Adipocyte (in vitro differentiated cells): Measurements from ENCODE around the gene CEP20.

Experiments
- DNase-seq: peaks from one replicate; pipeline ENCODE4 v3.0.0-alpha.2; 2015; ENCODE audit warnings: low read depth
- H3K27me3 ChIP-seq: replicated peaks from 2 replicates; pipeline ENCODE4 v1.7.0; 2013; ENCODE audit warnings: mild to moderate bottlenecking, low read length, moderate library complexity; ENCODE audit not compliant: control insufficient read depth, insufficient read depth
- H3K36me3 ChIP-seq: 2 replicates; pipeline ENCODE4 v1.7.0; 2013; ENCODE audit warnings: low read length, mild to moderate bottlenecking, moderate library complexity; ENCODE audit not compliant: control insufficient read depth, insufficient read depth, severe bottlenecking
- H3K4me1 ChIP-seq: 2 replicates; pipeline ENCODE4 v1.7.0; 2013; ENCODE audit warnings: mild to moderate bottlenecking, low read length, moderate library complexity; ENCODE audit not compliant: control insufficient read depth, insufficient read depth
- H3K4me3 ChIP-seq: 2 replicates; pipeline ENCODE4 v1.7.0; 2013; ENCODE audit warnings: mild to moderate bottlenecking, low read length, moderate library complexity
- H3K9ac ChIP-seq: 2 replicates; pipeline ENCODE4 v1.7.0; 2013; ENCODE audit warnings: mild to moderate bottlenecking, low read length, moderate library complexity
- H3K9me3 ChIP-seq: 2 replicates; pipeline ENCODE4 v1.7.0; 2013; ENCODE audit warnings: mild to moderate bottlenecking, low read length, moderate library complexity; ENCODE audit not compliant: control insufficient read depth

CEP20 gene

GRCh38 chr16:15897121-15897780 is 8.8 kb upstream of the CEP20 start:
- Histone ChIP-seq H3K4me1 (no peaks in the 10 kb centered on the region), H3K36me3 (no peaks in the 10 kb centered on the region), H3K9ac (peak overlapping the region; percentile 23), H3K9me3 (no peaks in the 10 kb centered on the region), H3K4me3 (no peak overlapping the region), H3K27me3 (no peaks in the 10 kb centered on the region)
- no peak for DNase-seq

- DNase-seq = no peak
Measured at GRCh38 chr16:15894571-15895374, 6.4 kb upstream of the CEP20 start.

GRCh38 chr16:15891508-15891907 is 3.1 kb upstream of the CEP20 start:
- peaks cover 15% of the 10 kb centered on the region for H3K4me1 ChIP-seq
- no peak overlapping the region for H3K4me3 ChIP-seq
- no peaks in the 10 kb centered on the region for H3K9me3 ChIP-seq
- DNase-seq = no peak
- H3K9ac ChIP-seq = no peak overlapping the region
- no peaks in the 10 kb centered on the region for H3K27me3 ChIP-seq
- no peaks in the 10 kb centered on the region for H3K36me3 ChIP-seq

More at GRCh38 chr16:15894571-15895374, 6.4 kb upstream of the CEP20 start:
- Histone ChIP-seq H3K9me3 (no peaks in the 10 kb centered on the region), H3K27me3 (no peaks in the 10 kb centered on the region), H3K36me3 (no peaks in the 10 kb centered on the region), H3K9ac (no peak overlapping the region), H3K4me1 (no peaks in the 10 kb centered on the region), H3K4me3 (no peak overlapping the region)

GRCh38 chr16:15887283-15887682 is 1.1 kb downstream of the CEP20 start:
- Histone ChIP-seq H3K9me3 (no peaks in the 10 kb centered on the region), H3K4me1 (peaks cover 22% of the 10 kb centered on the region), H3K27me3 (no peaks in the 10 kb centered on the region), H3K4me3 (peak overlapping the region; percentile 98), H3K36me3 (peaks cover 14% of the 10 kb centered on the region), H3K9ac (peak overlapping the region; percentile 97)
- DNase-seq = no peak

DNA sequence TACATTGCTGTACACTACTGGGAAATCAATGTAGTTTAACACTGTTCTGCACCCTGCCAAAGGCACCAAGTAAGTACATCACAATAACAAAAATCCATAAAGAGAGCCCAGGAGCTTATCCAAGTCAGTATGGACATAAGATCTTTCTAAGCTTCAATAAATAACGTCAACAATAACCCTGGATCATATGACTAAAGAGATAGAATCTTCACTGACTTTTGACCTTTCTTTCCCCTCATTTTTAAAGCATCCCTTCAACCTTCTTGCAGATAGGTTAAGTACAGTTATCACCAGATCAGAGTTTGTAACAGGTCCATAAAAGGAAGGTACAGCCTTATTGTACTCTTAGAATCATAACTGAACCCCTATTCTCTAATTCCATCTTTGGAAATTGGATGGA is 2.3 kb downstream of the CEP20 start:
- no peaks in the 10 kb centered on the region for H3K27me3 ChIP-seq
- H3K9me3 ChIP-seq = no peaks in the 10 kb centered on the region
- H3K4me1 ChIP-seq = peaks cover 31% of the 10 kb centered on the region
- no peak overlapping the region for H3K9ac ChIP-seq
- H3K36me3 ChIP-seq = peaks cover 22% of the 10 kb centered on the region
- H3K4me3 ChIP-seq = no peak overlapping the region
- no peak for DNase-seq

DNA sequence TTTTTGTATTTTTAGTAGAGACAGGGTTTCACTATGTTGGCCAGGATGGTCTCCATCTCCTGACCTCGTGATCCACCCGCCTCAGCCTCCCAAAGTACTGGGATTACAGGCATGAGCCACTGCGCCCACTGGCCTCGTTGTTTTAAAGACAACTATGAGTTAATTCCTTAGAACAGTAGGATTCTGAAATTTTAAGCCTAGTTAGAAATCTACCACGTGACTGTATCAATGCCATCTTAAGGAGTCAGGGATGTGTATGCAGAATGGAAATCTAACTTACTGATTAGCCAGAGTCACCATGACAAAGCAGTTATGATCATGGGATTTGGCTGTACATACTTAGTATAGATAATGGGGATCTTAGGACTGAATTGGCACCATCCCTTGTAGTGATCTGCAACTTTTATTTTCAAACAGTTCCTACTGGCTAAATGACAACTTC is 2.8 kb downstream of the CEP20 start:
- Histone ChIP-seq H3K27me3 (no peaks in the 10 kb centered on the region), H3K4me3 (no peak overlapping the region), H3K36me3 (peaks cover 22% of the 10 kb centered on the region), H3K9ac (no peak overlapping the region), H3K9me3 (no peaks in the 10 kb centered on the region), H3K4me1 (peaks cover 36% of the 10 kb centered on the region)
- DNase-seq = no peak

DNA sequence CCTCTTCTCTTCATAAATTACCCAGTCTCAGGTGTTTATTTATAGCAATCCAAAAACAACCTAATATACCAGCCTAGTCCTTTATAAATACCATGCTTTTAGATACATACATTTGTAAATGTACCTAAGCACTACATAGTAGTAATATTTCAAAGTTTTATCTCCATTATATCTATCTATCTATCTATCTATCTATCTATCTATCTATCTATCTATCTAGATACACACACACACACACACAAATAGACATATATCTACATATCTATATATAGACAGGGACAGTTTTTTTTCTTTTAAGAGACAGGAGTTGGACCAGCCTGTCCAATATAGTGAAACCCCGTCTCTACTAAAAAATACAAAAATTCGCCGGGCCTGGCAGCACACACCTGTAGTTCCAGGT is 5.8 kb downstream of the CEP20 start:
- Histone ChIP-seq H3K9ac (no peak overlapping the region), H3K27me3 (no peaks in the 10 kb centered on the region), H3K4me1 (peaks cover 51% of the 10 kb centered on the region), H3K9me3 (no peaks in the 10 kb centered on the region), H3K36me3 (peaks cover 24% of the 10 kb centered on the region), H3K4me3 (no peak overlapping the region)
- no peak for DNase-seq

DNA sequence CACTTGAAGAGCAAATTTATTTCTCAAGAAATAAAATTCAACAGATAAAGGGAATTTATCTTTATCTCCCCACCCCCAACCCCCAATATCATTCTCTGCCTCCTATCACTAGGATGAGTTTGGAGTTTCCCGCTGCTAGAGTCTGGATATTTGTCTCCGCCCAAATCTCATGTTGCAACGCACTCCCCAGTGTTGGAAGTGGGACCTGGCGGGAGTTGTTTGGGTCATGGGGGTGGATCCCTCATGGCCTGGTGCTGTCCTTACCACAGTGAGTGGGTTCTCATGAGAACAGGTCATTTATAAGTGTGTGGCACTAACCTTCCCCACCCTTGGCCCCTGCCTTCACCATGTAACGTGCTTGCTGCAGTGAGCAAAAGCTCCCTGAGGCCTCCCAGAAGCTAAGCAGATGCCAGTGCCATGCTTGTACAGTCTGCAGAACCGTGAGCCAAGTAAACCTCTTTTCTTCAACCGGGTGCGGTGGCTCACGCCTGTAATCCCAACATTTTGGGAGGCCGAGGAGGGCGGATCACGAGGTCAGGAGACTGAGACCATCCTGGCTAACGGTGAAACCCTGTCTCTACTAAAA is 6.5 kb downstream of the CEP20 start:
- H3K4me3 ChIP-seq = no peak overlapping the region
- H3K9me3 ChIP-seq = no peaks in the 10 kb centered on the region
- no peak for DNase-seq
- no peak overlapping the region for H3K9ac ChIP-seq
- peaks cover 30% of the 10 kb centered on the region for H3K36me3 ChIP-seq
- peaks cover 45% of the 10 kb centered on the region for H3K4me1 ChIP-seq
- no peaks in the 10 kb centered on the region for H3K27me3 ChIP-seq

GRCh38 chr16:15880434-15881308 is 7.7 kb downstream of the CEP20 start:
- H3K27me3 ChIP-seq = no peaks in the 10 kb centered on the region
- H3K4me1 ChIP-seq = peaks cover 36% of the 10 kb centered on the region
- H3K9ac ChIP-seq = peak overlapping the region; percentile 81
- H3K9me3 ChIP-seq = no peaks in the 10 kb centered on the region
- H3K4me3 ChIP-seq = no peak overlapping the region
- DNase-seq = no peak
- peaks cover 30% of the 10 kb centered on the region for H3K36me3 ChIP-seq

DNA sequence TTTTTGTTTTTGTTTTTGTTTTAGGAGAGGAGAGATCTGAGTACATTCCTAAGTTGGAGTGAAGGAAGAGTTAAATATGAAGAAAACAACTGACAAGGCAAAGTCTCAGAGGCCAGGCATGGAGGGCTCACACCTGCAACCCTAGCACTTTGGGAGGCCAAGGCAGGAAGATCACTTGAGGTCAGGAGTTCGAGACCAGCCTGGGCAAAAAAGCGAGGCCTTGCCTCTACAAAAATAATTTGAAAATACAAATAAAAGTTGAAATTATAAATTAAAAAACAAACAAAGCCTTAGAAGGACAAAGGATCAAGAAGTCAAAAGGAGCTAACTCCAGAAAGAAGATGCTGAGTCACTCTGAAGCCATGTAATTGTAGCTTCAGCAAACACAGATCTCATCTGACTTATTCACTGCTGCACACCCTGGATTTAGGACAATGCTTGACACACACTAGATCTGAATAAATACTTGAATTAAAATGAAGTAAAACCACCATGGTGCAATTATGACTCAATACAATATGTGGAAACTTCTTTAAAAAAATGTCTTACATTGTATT is 9.1 kb downstream of the CEP20 start:
- H3K36me3 ChIP-seq = peaks cover 30% of the 10 kb centered on the region
- DNase-seq = peak; percentile 94
- peak overlapping the region; percentile 81 for H3K9ac ChIP-seq
- no peaks in the 10 kb centered on the region for H3K9me3 ChIP-seq
- H3K4me3 ChIP-seq = peak overlapping the region; percentile 36
- H3K4me1 ChIP-seq = peaks cover 47% of the 10 kb centered on the region
- no peaks in the 10 kb centered on the region for H3K27me3 ChIP-seq
